Fibroblast of lung (primary cell): Measurements from ENCODE around the gene FRMD4A.

Source experiments
- CTCF ChIP-seq, 2 donors: IDR thresholded peaks in 1 of 2; conservative IDR thresholded peaks in 1 of 2; 1 replicate in 1 of 2; 2 replicates in 1 of 2; pipeline ENCODE4 v1.5.1; 2011 to 2012; ENCODE audit warnings: low read length in 2 of 2, control low read depth in 1 of 2, inconsistent platforms in 1 of 2, low read depth in 1 of 2, mild to moderate bottlenecking in 1 of 2
- EZH2 ChIP-seq: IDR thresholded peaks from 2 replicates; pipeline ENCODE4 v1.5.1; 2012; ENCODE audit warnings: low read length, control low read depth, mild to moderate bottlenecking; ENCODE audit errors: missing control alignments

- TF ChIP-seq CTCF (conservative IDR thresholded peaks at IDR 0.05 in 1 of 2, IDR thresholded peaks at IDR 0.05 in 1 of 2; ENCODE audit: low read depth in 1 of 2, low read length in 2 of 2) (no peak), EZH2 (no peak)
Observed at GRCh38 chr10:13970236-13970956, 360.3 kb downstream of the FRMD4A start.
